Colon (tissue), 2 donors: ENCODE data around the gene KDM2B.
"Not testable (repeated sequence)": the region's sequence is repeated elsewhere in the genome, so short reads cannot be mapped to it uniquely, and the experiment has no call there.

Experiments used
- FAIRE-seq: peaks from 2 replicates; lab custom pipeline; 2012; peaks lifted over from hg19 to GRCh38; lab: Jason Lieb, UNC
- donor health status: control.
- donor health status: control.

KDM2B gene

GRCh38 chr12:121584885-121585284, 4.1 kb upstream of the KDM2B start:
- FAIRE-seq = not testable (repeated sequence)

- FAIRE-seq = not testable (repeated sequence)
Observed at GRCh38 chr12:121583334-121583661, 2.5 kb upstream of the KDM2B start.

- FAIRE-seq = no peak
Observed at GRCh38 chr12:121582583-121583333, 1.9 kb upstream of the KDM2B start.

- no peak for FAIRE-seq
Observed at GRCh38 chr12:121581686-121582429, 1.0 kb upstream of the KDM2B start.

- FAIRE-seq = no peak
Observed at GRCh38 chr12:121579981-121580868, 598 bp downstream of the KDM2B start.

GRCh38 chr12:121579190-121579791, 1.5 kb downstream of the KDM2B start:
- FAIRE-seq = no peak

GRCh38 chr12:121578230-121579189, 2.3 kb downstream of the KDM2B start:
- FAIRE-seq = no peak

GRCh38 chr12:121577443-121578180, 3.2 kb downstream of the KDM2B start:
- no peak for FAIRE-seq

GRCh38 chr12:121576851-121577391, 3.9 kb downstream of the KDM2B start:
- FAIRE-seq = no peak

- FAIRE-seq = no peak
Observed at GRCh38 chr12:121575952-121576625, 4.7 kb downstream of the KDM2B start.

- no peak for FAIRE-seq
Observed at GRCh38 chr12:121575051-121575450, 5.8 kb downstream of the KDM2B start.

GRCh38 chr12:121574025-121574424, 6.8 kb downstream of the KDM2B start:
- no peak for FAIRE-seq

- FAIRE-seq = no peak
Observed at GRCh38 chr12:121571920-121572319, 8.9 kb downstream of the KDM2B start.

GRCh38 chr12:121570467-121571283, 10.1 kb downstream of the KDM2B start:
- FAIRE-seq = no peak

GRCh38 chr12:121568971-121569751, 11.7 kb downstream of the KDM2B start:
- no peak for FAIRE-seq

GRCh38 chr12:121568518-121568917, 12.3 kb downstream of the KDM2B start:
- FAIRE-seq = no peak

GRCh38 chr12:121565076-121565475, 15.7 kb downstream of the KDM2B start:
- no peak for FAIRE-seq

- no peak for FAIRE-seq
Observed at GRCh38 chr12:121562488-121562887, 18.3 kb downstream of the KDM2B start.
